RCC 7860 (cell line): ENCODE measurements around the gene NARS2.
"Not testable (repeated sequence)": the region's sequence is repeated elsewhere in the genome, so short reads cannot be mapped to it uniquely, and the experiment has no call there.

Source experiments
- DNase-seq: peaks from one replicate; pipeline ENCODE4 v3.0.0-alpha.2; 2015; ENCODE audit warnings: low spot score
- FAIRE-seq: peaks from 2 replicates; lab custom pipeline; 2012; peaks lifted over from hg19 to GRCh38; lab: Jason Lieb, UNC

The NARS2 gene, protein sequence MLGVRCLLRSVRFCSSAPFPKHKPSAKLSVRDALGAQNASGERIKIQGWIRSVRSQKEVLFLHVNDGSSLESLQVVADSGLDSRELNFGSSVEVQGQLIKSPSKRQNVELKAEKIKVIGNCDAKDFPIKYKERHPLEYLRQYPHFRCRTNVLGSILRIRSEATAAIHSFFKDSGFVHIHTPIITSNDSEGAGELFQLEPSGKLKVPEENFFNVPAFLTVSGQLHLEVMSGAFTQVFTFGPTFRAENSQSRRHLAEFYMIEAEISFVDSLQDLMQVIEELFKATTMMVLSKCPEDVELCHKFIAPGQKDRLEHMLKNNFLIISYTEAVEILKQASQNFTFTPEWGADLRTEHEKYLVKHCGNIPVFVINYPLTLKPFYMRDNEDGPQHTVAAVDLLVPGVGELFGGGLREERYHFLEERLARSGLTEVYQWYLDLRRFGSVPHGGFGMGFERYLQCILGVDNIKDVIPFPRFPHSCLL

DNA sequence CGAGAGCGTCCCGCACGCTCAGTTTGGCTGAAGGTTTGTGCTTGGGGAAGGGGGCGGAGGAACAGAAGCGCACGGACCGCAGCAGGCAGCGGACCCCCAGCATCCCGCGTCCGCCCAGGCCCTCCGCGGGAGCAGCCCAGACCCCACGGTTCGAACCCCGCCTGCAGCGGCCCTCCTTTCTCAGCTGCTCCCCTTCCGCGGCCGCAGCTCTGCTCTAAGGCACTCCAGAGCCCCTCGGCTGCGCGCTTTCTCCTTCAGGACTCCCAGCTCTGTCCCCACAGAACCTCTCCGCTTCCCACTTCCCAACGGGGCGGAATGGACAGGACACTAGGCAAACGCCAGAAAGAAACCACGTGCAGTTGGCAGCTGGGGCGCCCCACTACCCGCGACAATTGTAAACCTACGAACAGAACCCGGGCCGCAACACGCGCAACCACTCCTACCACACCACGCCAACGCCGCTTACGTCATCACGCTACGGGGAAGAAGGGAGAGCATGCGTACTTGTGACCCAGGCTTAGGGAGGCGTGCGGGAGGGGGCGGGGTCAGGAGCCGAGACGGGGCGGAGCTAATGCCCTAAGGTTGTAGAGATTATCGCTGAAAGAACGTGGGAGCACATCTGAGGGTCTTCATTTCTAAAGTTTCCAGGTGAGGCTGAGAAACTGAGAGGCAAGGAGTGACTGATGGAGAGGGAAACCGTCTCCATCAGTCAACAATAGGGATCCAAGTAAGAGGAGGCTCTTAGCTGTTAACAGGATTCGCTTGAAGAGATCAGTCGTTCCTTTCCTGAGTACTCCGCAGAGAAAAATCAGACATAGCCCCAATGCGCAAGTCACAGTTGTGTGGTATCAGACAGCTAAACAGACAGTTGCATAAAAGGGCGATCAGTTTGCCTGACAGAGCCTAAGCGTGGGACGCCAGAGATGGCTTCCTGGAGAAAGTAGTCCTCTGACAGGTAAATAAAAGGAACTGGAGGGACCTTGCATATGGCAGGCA is at the start of gene NARS2:
TSS of gene NARS2 (minus strand) at position 479 of the 996 bp plus-strand sequence. CDS start at position 103, 376 bp downstream.
- peak; percentile 89 for DNase-seq
- FAIRE-seq, result peak; percentile 73

DNA sequence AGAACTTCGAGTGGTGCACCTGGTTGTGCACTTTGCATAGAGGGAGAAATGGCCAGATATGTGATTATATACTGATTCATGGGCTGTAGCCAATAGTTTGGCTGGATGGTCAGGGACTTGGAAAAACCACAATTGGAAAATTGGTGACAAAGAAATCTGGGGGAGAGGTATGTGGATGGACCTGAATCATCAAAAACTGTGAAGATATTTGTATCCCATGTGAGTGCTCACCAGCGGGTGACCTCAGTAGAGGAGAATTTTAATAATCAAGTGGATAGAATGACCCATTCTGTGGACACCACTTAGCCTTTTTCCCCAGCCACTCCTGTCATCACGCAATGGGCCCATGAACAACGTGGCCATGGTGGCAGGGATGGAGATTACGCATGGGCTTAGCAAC is 48.0 kb upstream of the NARS2 start:
- FAIRE-seq (no peak), DNase-seq (peak; percentile 68)

DNA sequence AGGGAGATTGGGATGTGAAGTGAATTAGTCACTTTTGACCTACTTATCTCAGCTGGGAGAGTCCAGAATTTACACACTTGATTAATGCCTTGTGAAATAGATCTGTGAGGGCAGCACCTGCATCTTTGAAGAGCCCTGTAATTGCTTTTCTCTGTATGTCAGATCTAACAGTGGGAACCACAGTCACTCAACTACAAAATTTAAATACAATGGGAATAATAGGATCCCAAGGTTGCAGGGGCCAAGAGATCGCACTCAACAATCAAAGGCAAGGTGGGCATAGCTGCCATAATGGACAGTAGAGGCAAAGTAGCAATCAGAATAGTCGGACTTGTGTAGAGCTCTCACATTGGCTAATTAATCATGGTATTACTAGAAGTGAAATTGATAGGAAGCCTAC is 45.5 kb upstream of the NARS2 start:
- DNase-seq (no peak), FAIRE-seq (no peak)

DNA sequence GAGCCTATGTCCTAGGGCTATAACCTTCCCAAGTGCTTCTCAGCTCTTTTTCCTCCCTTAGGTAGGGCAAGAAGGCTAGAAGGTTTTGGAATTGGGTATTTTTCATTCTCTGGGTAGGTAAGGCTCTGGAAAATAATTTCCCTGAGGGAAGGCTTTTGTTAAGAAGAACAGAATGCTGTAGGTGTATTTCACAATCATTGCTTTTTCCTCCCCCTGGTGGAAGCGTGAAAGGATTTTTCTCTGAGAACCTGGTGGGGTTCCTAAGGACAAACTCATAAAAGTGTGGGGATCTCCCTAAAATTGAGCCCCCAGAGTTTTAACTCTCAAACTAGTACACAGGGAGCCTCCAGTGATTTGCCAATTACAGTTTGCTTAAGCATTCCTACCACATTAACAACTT is 41.1 kb upstream of the NARS2 start:
- no peak for FAIRE-seq
- DNase-seq, result no peak

DNA sequence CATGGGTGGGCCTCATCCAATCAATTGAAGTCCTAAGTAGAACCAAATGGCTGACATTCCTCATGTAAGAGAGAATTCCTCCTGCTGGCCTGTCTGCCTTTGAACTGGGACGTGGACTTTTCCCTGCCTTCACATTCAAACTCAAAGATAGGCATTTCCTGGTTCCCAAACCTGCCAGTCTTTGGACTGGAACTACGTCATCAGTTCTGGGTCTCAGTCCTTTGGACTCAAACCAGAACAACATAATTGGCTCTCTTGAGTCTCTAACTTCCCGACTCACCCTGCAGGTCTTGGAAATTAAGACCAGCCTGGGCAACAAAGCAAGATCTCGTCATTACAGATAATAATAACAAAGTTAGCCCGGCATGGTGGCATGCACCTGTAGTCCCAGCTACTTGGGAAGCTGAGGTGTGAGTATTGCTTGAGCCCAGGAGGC is 38.7 kb upstream of the NARS2 start:
- DNase-seq (no peak), FAIRE-seq (no peak)

DNA sequence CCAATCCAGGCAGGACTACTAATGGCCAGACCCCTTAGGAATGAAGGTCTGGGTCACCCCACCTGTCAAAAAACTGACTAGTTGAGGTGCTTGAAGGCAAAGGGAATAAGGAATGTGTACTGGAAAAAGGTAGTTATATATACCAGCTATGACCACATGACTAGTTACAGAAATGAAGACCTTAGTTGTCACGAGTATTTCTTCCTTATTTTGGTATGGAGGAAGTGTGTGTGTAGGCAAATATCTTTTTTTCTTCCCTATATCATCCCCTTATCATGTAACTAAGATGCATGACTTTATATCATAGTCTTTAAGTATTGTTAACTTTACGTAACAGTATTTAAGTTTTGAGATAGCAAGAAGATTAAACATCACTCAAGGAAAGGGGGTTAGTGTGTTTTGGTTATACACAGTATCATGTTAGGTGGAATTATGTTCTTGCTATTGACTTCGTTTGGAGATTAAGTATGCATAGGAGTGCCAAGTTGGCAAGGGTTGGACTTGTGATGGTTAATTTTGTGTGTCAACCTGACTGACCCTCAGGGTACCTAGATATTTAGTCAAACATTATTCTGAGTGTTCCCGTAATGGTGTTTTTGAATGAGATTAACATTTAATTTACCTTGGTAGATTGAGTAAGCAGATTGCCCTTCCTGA is 38.2 kb upstream of the NARS2 start:
- DNase-seq (no peak), FAIRE-seq (no peak)

DNA sequence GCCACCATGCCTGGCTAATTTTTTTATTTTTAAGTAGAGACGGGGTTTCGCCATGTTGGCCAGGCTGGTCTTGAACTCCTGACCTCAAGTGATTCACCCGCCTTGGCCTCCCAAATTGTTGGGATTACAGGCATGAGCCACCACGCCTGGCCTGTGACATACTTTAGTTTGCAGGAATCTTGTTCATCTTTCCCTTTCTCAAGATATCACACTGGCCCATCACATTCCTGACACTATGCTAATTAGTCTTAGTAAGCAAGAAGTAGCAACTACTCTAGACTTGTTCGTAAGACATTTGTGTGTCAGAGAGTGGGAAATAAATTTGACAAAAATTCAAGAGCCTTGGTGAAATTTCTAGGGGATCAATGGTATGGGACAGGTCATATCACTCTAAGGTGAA is 34.7 kb upstream of the NARS2 start:
- FAIRE-seq, DNase-seq: not testable (repeated sequence)

DNA sequence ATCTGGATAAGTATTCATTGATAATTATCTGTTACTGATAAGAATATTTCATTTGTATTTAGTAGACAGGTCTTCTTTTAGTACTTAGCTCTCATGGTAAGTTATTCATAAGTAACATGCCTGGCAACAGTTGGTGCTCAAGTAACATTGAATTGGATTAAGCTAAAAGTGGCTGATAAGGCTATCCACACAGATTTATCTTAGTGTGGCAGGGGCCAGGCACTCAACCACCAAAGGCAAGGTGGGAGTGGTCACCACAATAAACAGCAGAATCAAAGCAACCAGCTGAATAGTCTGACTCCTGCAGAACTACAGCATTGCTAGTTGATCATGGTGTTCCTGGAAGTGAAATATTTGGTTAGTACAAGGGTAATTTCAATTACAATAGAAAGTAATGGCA is 33.0 kb upstream of the NARS2 start:
- DNase-seq (no peak), FAIRE-seq (no peak)

DNA sequence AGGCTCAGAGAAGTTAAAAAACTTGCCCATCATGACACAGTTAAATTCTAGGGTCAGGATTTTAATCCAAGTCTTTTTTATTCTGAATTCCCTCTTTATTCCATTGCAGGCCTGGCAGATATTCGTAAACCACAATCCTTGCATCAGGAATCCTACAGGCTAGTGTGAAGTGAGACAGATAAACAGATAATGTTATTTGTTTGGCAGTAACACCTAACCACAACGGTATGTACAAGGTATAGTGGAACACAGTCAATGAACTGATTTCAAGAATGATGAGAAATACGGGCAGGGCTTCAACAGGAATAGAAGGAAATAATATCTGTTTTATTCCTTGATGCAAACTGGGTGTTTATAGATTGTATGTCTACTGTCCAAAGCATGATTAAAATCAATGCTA is 32.0 kb upstream of the NARS2 start:
- no peak for FAIRE-seq
- DNase-seq, result no peak

DNA sequence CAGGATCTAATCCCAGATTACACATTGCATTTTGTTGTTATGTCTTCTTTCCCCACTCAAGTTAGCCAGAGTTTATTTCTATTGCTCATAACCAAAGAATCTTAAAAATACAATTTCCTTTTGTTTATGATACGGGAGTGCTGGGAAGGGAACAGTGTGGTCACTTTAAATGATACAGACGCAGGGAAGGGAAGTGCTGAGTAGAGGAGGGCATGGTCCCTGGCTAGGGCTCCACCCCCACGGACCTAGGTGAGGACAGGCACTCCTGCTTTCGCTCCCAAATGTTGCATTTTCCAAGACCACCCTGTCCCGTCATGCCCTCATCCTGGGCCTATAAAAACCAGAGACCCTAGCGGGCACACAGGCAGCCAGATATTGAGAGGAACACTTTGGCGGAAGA is 30.6 kb upstream of the NARS2 start:
- FAIRE-seq, result no peak
- DNase-seq, result no peak

DNA sequence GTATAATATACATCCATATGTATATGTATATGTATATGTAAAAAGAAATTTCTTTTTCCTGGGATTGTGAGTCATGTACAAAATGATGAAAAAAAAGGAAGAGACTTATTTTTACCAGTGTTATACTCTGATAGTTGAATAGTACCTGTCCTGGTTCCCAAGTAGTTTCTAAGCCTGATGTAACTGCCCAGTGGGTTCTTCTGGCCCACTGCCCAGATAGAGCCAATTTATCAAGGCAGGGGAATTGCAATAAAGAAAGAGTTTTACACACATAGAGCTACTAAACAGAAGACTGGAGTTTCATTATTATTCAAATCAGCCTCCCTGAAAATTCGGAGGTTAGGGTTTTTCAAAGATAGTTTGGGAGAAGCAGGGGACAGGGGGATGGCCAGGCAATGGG is 29.1 kb upstream of the NARS2 start:
- no peak for FAIRE-seq
- DNase-seq, result no peak

DNA sequence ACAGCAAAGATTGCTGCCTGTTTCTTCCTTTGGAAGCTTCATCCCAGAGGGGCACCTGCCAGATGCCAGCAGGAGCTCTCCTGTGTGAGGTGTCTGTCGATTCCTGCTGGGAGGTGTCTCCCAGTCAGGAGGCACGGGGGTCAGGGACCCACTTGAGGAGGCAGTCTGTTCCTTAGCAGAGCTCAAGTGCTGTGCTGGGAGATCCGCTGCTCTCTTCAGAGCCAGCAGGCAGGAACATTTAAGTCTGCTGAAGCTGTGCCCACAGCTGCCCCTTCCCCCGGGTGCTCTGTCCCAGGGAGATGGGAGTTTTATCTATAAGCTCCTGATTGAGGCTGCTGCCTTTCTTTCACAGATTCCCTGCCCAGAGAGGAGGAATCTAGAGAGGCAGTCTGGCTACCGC is 28.1 kb upstream of the NARS2 start:
- FAIRE-seq, result not testable (repeated sequence)

DNA sequence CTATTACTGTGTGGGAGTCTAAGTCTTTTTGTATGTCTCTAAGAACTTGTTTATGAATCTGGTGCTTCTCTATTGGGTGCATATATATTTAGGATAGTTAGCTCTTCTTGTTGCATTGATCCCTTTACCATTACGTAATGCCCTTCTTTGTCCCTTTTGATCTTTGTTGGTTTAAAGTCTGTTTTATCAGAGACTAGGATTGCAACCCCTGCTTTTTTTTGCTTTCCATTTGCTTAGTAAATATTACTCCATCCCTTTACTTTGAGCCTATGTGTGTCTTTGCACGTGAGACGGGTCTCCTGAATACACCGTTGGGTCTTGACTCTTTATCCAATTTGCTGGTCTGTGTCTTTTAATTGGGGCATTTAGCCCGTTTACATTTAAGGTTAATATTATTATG is 26.4 kb upstream of the NARS2 start:
- FAIRE-seq, DNase-seq: not testable (repeated sequence)

More for the DNA sequence above, 28.1 kb upstream of the NARS2 start:
- not testable (repeated sequence) for DNase-seq

DNA sequence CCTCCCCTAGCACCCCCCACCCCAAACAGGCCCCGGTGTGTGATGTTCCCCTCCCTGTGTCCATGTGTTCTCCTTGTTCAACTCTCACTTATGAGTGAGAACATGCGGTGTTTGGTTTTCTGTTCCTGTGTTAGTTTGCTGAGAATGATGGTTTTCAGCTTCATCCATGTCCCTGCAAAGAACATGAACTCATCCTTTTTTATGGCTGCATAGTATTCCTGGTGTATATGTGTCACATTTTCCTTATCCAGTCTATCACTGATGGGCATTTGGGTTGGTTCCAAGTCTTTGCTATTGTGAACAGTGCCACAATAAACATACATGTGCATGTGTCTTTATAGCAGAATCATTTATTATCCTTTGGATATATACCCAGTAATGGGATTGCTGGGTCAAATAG is 22.9 kb upstream of the NARS2 start:
- FAIRE-seq, DNase-seq: not testable (repeated sequence)

DNA sequence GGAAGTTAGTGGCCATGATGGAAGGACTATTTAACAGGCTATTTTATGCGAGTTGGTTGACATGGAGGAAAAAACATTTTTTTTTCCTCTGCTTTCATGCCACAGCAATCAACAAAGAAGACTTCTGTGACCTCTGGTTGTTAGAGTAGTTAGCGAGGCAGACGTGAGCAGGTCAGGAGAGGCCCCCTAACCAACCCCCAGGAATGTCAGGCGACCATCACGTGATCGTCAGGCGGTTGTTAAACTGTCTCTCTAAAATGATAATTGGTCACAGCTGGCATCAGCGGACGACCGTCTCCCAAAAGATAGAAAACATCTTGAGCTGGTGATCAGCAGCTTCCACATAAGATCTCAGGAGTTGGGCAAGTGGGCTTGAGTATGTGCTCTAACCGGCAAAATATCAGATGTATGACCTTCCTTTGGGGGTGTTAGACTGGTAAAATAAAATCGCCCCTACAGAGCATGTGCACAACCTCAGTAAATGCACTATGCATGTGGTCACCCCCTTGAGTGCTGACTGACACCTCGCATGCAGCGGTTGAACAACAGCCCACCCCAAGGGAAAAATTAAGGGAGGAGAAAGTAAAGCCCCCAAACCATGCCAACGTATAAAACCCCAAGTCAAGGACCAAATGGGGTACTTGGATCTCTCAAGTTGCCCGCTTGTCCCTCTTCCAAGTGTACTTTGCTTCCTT is 20.9 kb upstream of the NARS2 start:
- no peak for FAIRE-seq
- no peak for DNase-seq

DNA sequence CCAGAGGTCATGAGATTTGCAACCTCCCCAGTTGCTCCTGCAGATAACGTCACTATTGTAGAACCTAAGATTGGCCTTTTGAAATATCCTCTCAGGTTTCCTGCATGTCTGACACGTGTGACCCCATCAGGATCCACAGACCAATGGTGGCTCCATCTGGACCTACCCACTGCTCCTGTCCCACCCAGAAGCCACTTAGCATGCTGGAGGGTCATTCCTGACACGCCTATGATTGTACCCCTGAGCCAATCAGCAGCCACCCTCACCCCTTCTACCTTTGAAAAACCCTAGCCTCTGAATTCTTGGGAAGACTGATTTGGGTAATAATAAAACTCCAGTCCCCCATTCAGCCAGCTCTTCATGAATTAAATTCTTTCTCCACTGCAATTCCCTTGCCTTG is 20.1 kb upstream of the NARS2 start:
- FAIRE-seq (no peak), DNase-seq (no peak)

DNA sequence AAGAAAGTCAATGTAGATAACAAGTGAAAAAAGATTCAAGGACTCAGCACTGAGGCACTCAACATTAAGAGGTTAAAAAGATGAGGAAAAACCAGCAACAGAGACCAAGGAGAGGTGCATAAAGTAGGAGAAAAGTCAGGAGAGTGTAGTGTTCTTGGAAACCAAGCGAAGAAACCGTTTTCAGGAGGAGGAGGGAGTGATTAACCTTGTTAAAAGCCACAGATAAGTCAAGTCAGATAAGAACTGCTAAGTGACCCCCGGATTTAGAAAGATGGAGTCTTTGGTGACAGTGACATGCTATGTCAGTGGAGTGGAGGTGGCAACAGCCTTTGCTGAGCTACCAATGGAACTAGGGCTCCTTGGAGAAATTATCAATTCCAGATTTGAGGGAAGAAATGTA is 13.9 kb upstream of the NARS2 start:
- no peak for FAIRE-seq
- DNase-seq, result no peak

DNA sequence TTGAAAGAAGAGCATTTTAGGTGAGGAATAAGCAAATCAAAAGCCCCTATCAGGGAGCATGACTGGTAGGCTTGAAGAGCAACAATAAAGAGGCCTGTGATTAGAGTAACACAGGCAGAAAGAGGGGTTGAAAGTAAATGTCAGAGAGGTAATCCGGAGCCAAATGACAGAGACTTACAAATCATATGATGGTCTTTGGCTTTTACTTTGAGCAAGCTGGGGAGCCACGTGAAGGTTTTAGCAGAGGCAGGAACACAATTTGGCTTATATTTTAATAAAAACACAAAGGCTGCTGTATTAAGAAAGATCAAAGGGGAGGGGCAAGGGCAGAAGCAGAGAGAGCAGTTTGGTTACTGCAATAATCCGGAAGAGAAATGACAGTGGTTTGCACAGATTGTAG is 12.8 kb upstream of the NARS2 start:
- no peak for FAIRE-seq
- DNase-seq, result no peak

DNA sequence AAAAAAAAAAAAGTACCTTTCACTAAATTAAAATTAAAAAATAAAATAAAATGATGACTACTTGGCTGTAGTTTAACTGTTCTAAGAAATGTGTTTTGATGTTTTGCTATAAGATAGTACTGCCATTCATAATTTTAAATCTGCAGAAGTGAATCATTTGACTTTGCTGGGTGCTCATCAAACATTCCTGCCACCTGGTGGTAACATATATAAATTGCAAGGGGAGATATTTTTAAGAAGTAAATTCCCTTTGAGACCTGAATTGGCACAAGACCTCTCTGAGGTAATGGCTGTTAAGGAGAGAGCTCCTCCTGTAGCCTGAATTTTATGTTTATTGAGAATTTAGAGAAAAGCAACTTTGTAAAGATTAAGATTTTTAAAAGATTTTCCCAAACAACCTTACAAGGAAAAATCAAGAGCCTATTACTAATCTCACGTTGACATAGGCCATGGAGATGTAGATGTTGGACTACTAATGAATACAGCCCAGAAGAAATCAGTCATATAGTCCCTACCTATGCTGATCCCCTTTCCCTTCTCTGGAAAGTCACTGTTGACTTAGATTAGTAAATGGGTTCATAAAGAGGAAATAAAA is 11.9 kb upstream of the NARS2 start:
- FAIRE-seq, result peak; percentile 61
- DNase-seq, result peak; percentile 43

DNA sequence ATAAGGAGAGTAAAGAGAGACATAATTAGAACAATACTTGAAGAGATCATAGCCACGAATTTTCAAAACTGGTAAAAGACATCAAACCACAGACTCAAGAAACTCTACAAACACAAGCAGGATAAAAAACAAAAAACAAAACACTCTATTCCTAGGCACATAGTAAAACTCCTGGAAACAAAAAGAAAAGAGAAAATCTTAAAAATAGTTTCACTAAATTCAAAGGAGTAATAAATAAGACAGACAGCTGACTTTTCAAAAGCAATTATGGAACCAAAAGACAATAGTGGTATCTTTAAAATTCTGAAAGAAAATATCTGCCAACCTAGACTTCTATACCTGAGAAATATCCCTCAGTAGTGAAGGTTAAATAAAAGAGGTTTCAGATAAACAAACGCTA is 9.2 kb upstream of the NARS2 start:
- DNase-seq (no peak), FAIRE-seq (no peak)
